Sigmoid colon (tissue), 4 donors: ENCODE measurements around the gene LIN52.

Source experiments
- POLR2AphosphoS5 ChIP-seq, 4 donors: sonication (generic); formaldehyde crosslinking; IDR thresholded peaks; one replicate each; pipeline ENCODE4 v1.6.1; 2017; ENCODE audit warnings: antibody characterized with exemption in 4 of 4
- TF ChIP-seq, protein P1 (sequence below), 4 experiments: fragments of 450-650 bp in 3 of 4; fragments of 200-600 bp in 1 of 4; IDR thresholded peaks; one replicate each; pipeline ENCODE4 v1.5.1; 2016 to 2019; ENCODE audit warnings: antibody characterized with exemption in 4 of 4, mild to moderate bottlenecking in 3 of 4, moderate library complexity in 2 of 4

DNA sequence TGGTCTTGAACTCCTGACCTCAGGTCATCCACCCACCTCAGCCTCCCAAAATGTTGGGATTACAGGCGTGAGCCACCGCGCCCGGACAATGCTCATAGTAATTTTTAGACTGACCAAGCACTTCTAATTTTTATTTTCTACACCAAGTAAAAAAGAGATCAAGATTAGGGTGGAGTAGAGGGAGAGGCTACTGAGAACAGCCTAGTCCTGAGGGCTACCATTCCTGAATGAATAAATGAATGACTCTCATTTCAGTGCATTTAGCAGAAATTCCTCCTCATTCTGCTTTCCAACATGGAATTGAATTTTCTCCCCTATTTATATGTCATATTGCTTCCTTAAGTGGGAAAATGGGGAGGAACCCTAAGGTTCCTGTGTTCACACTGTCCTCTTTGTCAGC is 39.2 kb upstream of the LIN52 start:
- no peak for TF ChIP-seq POLR2AphosphoS5 (IDR thresholded peaks at IDR 0.05)
- TF ChIP-seq, protein P1, sequence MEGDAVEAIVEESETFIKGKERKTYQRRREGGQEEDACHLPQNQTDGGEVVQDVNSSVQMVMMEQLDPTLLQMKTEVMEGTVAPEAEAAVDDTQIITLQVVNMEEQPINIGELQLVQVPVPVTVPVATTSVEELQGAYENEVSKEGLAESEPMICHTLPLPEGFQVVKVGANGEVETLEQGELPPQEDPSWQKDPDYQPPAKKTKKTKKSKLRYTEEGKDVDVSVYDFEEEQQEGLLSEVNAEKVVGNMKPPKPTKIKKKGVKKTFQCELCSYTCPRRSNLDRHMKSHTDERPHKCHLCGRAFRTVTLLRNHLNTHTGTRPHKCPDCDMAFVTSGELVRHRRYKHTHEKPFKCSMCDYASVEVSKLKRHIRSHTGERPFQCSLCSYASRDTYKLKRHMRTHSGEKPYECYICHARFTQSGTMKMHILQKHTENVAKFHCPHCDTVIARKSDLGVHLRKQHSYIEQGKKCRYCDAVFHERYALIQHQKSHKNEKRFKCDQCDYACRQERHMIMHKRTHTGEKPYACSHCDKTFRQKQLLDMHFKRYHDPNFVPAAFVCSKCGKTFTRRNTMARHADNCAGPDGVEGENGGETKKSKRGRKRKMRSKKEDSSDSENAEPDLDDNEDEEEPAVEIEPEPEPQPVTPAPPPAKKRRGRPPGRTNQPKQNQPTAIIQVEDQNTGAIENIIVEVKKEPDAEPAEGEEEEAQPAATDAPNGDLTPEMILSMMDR (IDR thresholded peaks at IDR 0.05), result no peak
